Measurements from ENCODE around the gene UBASH3A.

The UBASH3A gene

GRCh38 chr21:42383331-42383730 lies 20.4 kb upstream of the UBASH3A start:
- no peak overlapping the region for H3K4me3 ChIP-seq (ENCODE audit: low read depth, low read length)
- DNase-seq (ENCODE audit: low read depth, low spot score), result no peak
- in situ Hi-C loops (cut with HindIII; ENCODE audit: low sequenced_read_pairs), result no loop called here
- TF ChIP-seq CTCF (IDR thresholded peaks at IDR 0.05; ENCODE audit: low read depth, low read length), result no peak

- TF ChIP-seq CTCF (IDR thresholded peaks at IDR 0.05; ENCODE audit: low read depth, low read length), result no peak
- in situ Hi-C loops (cut with HindIII; ENCODE audit: low sequenced_read_pairs), result no loop called here
- no peak for DNase-seq (ENCODE audit: low read depth, low spot score)
- H3K4me3 ChIP-seq (ENCODE audit: low read depth, low read length), result no peak overlapping the region
These were observed 19.4 kb upstream of the UBASH3A start for GRCh38 chr21:42384156-42384945.

GRCh38 chr21:42384989-42385388 lies 18.7 kb upstream of the UBASH3A start:
- no peak for TF ChIP-seq CTCF (IDR thresholded peaks at IDR 0.05; ENCODE audit: low read depth, low read length)
- no peak for DNase-seq (ENCODE audit: low read depth, low spot score)
- in situ Hi-C loops (cut with HindIII; ENCODE audit: low sequenced_read_pairs), result no loop called here
- no peak overlapping the region for H3K4me3 ChIP-seq (ENCODE audit: low read depth, low read length)

GRCh38 chr21:42385619-42386018 lies 18.1 kb upstream of the UBASH3A start:
- no peak for TF ChIP-seq CTCF (IDR thresholded peaks at IDR 0.05; ENCODE audit: low read depth, low read length)
- no peak overlapping the region for H3K4me3 ChIP-seq (ENCODE audit: low read depth, low read length)
- in situ Hi-C loops (cut with HindIII; ENCODE audit: low sequenced_read_pairs), result no loop called here
- DNase-seq (ENCODE audit: low read depth, low spot score), result no peak

- DNase-seq (ENCODE audit: low read depth, low spot score), result no peak
- H3K4me3 ChIP-seq (ENCODE audit: low read depth, low read length), result no peak overlapping the region
- in situ Hi-C loops (cut with HindIII; ENCODE audit: low sequenced_read_pairs), result no loop called here
- TF ChIP-seq CTCF (IDR thresholded peaks at IDR 0.05; ENCODE audit: low read depth, low read length), result no peak
These were observed 17.6 kb upstream of the UBASH3A start for GRCh38 chr21:42386034-42386591.

- no peak overlapping the region for H3K4me3 ChIP-seq (ENCODE audit: low read depth, low read length)
- in situ Hi-C loops (cut with HindIII; ENCODE audit: low sequenced_read_pairs), result no loop called here
- no peak for TF ChIP-seq CTCF (IDR thresholded peaks at IDR 0.05; ENCODE audit: low read depth, low read length)
- DNase-seq (ENCODE audit: low read depth, low spot score), result no peak
These were observed 16.5 kb upstream of the UBASH3A start for GRCh38 chr21:42387164-42387563.

All from astrocyte of the spinal cord (primary cell).